Panc1 (cell line): ENCODE results near the gene CIDEA.
"Not testable (repeated sequence)": the region's sequence is repeated elsewhere in the genome, so short reads cannot be mapped to it uniquely, and the experiment has no call there.

Experiments used
- POLR2AphosphoS5 ChIP-seq: IDR thresholded peaks from 2 replicates; pipeline ENCODE4 v1.6.1; 2012; ENCODE audit warnings: mild to moderate bottlenecking, low read depth, low read length, moderate library complexity
- TF ChIP-seq, protein P1 (sequence below): fragments of 450-650 bp; IDR thresholded peaks from 2 replicates; pipeline ENCODE4 v1.5.1; 2017; ENCODE audit warnings: mild to moderate bottlenecking

DNA sequence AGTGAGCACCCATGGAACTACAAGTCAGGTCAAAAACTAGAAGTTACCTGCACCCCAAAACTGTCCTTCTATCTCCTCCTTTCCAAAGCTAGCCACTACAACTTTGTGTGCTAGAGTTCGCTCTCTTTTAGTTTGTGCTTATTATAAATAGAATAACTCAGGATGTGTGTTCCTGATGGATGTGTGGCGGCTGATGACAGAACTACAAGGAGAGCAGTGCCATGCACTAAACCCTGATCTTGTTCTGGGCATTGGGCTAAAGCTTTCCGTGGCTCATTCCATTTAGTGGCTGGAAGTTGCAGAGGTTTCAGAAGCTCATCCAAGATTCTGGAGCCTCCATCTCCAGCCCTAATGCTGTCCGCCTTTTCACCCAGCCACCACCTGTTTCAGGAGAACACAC is 37.7 kb upstream of the CIDEA start:
- TF ChIP-seq, protein P1, sequence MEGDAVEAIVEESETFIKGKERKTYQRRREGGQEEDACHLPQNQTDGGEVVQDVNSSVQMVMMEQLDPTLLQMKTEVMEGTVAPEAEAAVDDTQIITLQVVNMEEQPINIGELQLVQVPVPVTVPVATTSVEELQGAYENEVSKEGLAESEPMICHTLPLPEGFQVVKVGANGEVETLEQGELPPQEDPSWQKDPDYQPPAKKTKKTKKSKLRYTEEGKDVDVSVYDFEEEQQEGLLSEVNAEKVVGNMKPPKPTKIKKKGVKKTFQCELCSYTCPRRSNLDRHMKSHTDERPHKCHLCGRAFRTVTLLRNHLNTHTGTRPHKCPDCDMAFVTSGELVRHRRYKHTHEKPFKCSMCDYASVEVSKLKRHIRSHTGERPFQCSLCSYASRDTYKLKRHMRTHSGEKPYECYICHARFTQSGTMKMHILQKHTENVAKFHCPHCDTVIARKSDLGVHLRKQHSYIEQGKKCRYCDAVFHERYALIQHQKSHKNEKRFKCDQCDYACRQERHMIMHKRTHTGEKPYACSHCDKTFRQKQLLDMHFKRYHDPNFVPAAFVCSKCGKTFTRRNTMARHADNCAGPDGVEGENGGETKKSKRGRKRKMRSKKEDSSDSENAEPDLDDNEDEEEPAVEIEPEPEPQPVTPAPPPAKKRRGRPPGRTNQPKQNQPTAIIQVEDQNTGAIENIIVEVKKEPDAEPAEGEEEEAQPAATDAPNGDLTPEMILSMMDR = not testable (repeated sequence)
- not testable (repeated sequence) for TF ChIP-seq POLR2AphosphoS5
